ENCODE measurements around the gene PDCD10. TPM values are rescaled to one million over a fixed set of nuclear protein-coding genes. Genes with fewer than 3 reads are reported as not detected.

PDCD10 gene
- total RNA-seq, 1 experiment from 2014 or later: 65.8 TPM

- no peaks in the 10 kb centered on the region for H3K36me3 ChIP-seq (ENCODE audit: control insufficient read depth, insufficient read depth, low read length)
- intact Hi-C loops (cut with micrococcal nuclease; ENCODE audit: unreplicated experiment): no loop called here
- ChIA-PET CTCF (interaction anchor here (1.2 kb wide), 1 partner anchor 8 kb away, joined by 3 read pairs; no protein-coding TSS in a partner anchor), POLR2A (no interaction called here)
- no peak overlapping the region for H3K4me3 ChIP-seq (ENCODE audit: low read depth, low read length)
- BruUV-seq (replicated peaks): no TSS peak
- TF ChIP-seq CTCF (IDR thresholded peaks at IDR 0.05; ENCODE audit: insufficient read depth in 1 of 2, low read depth in 1 of 2, low read length in 1 of 2, severe bottlenecking in 1 of 2, unreplicated experiment in 1 of 2): no peak
- Mint-ChIP-seq H3K27ac (ENCODE audit: unreplicated experiment) (no peak overlapping the region), H3K36me3 (ENCODE audit: insufficient read depth, unreplicated experiment) (no peaks in the 10 kb centered on the region), H3K27me3 (ENCODE audit: insufficient read depth, unreplicated experiment) (no peaks in the 10 kb centered on the region), H3K4me3 (ENCODE audit: unreplicated experiment) (no peak overlapping the region), H3K4me1 (ENCODE audit: low read depth, unreplicated experiment) (peaks cover 7% of the 10 kb centered on the region), H3K9me3 (ENCODE audit: unreplicated experiment) (no peaks in the 10 kb centered on the region)
- no peak for DNase-seq
- H3K4me1 ChIP-seq: no peaks in the 10 kb centered on the region
- H3K9me3 ChIP-seq: no peaks in the 10 kb centered on the region
- H3K27me3 ChIP-seq (replicated peaks; ENCODE audit: control insufficient read depth, insufficient read depth, low read length): no peaks in the 10 kb centered on the region
These were observed 14.5 kb upstream of the PDCD10 start for GRCh38 chr3:167749209-167749608.

- Histone ChIP-seq H3K4me3 (ENCODE audit: low read depth, low read length) (no peak overlapping the region), H3K36me3 (ENCODE audit: control insufficient read depth, insufficient read depth, low read length) (no peaks in the 10 kb centered on the region), H3K4me1 (no peaks in the 10 kb centered on the region), H3K27me3 (replicated peaks; ENCODE audit: control insufficient read depth, insufficient read depth, low read length) (no peaks in the 10 kb centered on the region), H3K9me3 (no peaks in the 10 kb centered on the region)
- CTCF ChIA-PET: no interaction called here
- no peak overlapping the region for H3K27ac Mint-ChIP-seq (ENCODE audit: unreplicated experiment)
- TF ChIP-seq CTCF (IDR thresholded peaks at IDR 0.05; ENCODE audit: insufficient read depth in 1 of 2, low read depth in 1 of 2, low read length in 1 of 2, severe bottlenecking in 1 of 2, unreplicated experiment in 1 of 2): no peak
- no TSS peak for BruUV-seq (replicated peaks)
- POLR2A ChIA-PET: no interaction called here
- peaks cover 7% of the 10 kb centered on the region for H3K4me1 Mint-ChIP-seq (ENCODE audit: low read depth, unreplicated experiment)
- no peak for DNase-seq
- intact Hi-C loops (cut with micrococcal nuclease; ENCODE audit: unreplicated experiment): loop anchor here (5.0 kb wide), 1 partner anchor 351 kb away; no protein-coding TSS in a partner anchor
- H3K27me3 Mint-ChIP-seq (ENCODE audit: insufficient read depth, unreplicated experiment): no peaks in the 10 kb centered on the region
- H3K4me3 Mint-ChIP-seq (ENCODE audit: unreplicated experiment): no peak overlapping the region
- no peaks in the 10 kb centered on the region for H3K9me3 Mint-ChIP-seq (ENCODE audit: unreplicated experiment)
- H3K36me3 Mint-ChIP-seq (ENCODE audit: insufficient read depth, unreplicated experiment): no peaks in the 10 kb centered on the region
These were observed 9.1 kb upstream of the PDCD10 start for GRCh38 chr3:167743799-167744198.

GRCh38 chr3:167742338-167742737, 7.6 kb upstream of the PDCD10 start:
- no TSS peak for BruUV-seq (replicated peaks)
- Mint-ChIP-seq H3K36me3 (ENCODE audit: insufficient read depth, unreplicated experiment) (no peaks in the 10 kb centered on the region), H3K4me3 (ENCODE audit: unreplicated experiment) (no peak overlapping the region), H3K9me3 (ENCODE audit: unreplicated experiment) (no peaks in the 10 kb centered on the region), H3K27ac (ENCODE audit: unreplicated experiment) (no peak overlapping the region), H3K27me3 (ENCODE audit: insufficient read depth, unreplicated experiment) (no peaks in the 10 kb centered on the region), H3K4me1 (ENCODE audit: low read depth, unreplicated experiment) (no peaks in the 10 kb centered on the region)
- H3K36me3 ChIP-seq (ENCODE audit: control insufficient read depth, insufficient read depth, low read length): no peaks in the 10 kb centered on the region
- POLR2A ChIA-PET: no interaction called here
- H3K4me1 ChIP-seq: no peaks in the 10 kb centered on the region
- no peak for DNase-seq
- no peaks in the 10 kb centered on the region for H3K9me3 ChIP-seq
- intact Hi-C loops (cut with micrococcal nuclease; ENCODE audit: unreplicated experiment): loop anchor here (5.0 kb wide), 1 partner anchor 350 kb away; no protein-coding TSS in a partner anchor
- no peak for TF ChIP-seq CTCF (IDR thresholded peaks at IDR 0.05; ENCODE audit: insufficient read depth in 1 of 2, low read depth in 1 of 2, low read length in 1 of 2, severe bottlenecking in 1 of 2, unreplicated experiment in 1 of 2)
- H3K4me3 ChIP-seq (ENCODE audit: low read depth, low read length): no peak overlapping the region
- CTCF ChIA-PET: no interaction called here
- no peaks in the 10 kb centered on the region for H3K27me3 ChIP-seq (replicated peaks; ENCODE audit: control insufficient read depth, insufficient read depth, low read length)
